K562 (cell line): ENCODE measurements around the gene ATP5MK. TPM values are rescaled to one million over a fixed set of nuclear protein-coding genes. Genes with fewer than 3 reads are reported as not detected.

Experiments used
- ATAC-seq: fragments of 200-7000 bp; cut with Tn5 transposase; 3 replicates; pipeline ENCODE4 v1.9.1; 2020; ENCODE audit warnings: moderate library complexity
- BruUV-seq: library from RNA; stranded (reverse); fragments of 400-500 nt; replicated peaks from 2 replicates; lab custom pipeline; 2021; lab: Mats Ljungman, UMichigan
- CTCF ChIA-PET: fragments of 300-600 bp; formaldehyde crosslinking; extraction: SDS; loops from one replicate; lab custom pipeline; 2021; ENCODE audit warnings: low intra/inter-chr PET ratio; lab: Yijun Ruan, JAX
- POLR2A ChIA-PET: fragments of 300-600, 350-650 bp; sonication (Branson Sonifier 250); formaldehyde crosslinking; extraction: SDS; loops from one replicate; lab custom pipeline; 2021; ENCODE audit warnings: antibody characterized with exemption, inconsistent platforms; lab: Yijun Ruan, JAX
- DNase-seq, 4 experiments: peaks; one replicate each; pipeline versions ENCODE4 v3.0.0 to v3.0.0-alpha.2; 2011 to 2018; ENCODE audit warnings: low spot score in 3 of 4, mixed read lengths in 3 of 4; ENCODE audit errors: extremely low read depth in 1 of 4
- FAIRE-seq: peaks from 2 replicates; lab custom pipeline; 2011; peaks lifted over from hg19 to GRCh38; lab: Jason Lieb, UNC
- H2AFZ ChIP-seq: 2 replicates; pipeline ENCODE4 v1.6.0; 2011; ENCODE audit warnings: low read depth, low read length, control low read depth, inconsistent platforms
- H3K27ac ChIP-seq: fragments of 200-600 bp; 3 replicates; pipeline ENCODE4 v1.8.0; 2011; ENCODE audit warnings: low read depth, mild to moderate bottlenecking, control low read depth, inconsistent platforms, low read length, moderate library complexity, mixed read lengths; ENCODE audit errors: extremely low read depth
- H3K27me3 ChIP-seq, 2 experiments: fragments of 300-600 bp in 1 of 2; 2 replicates in 1 of 2; 3 replicates in 1 of 2; pipeline versions ENCODE4 v1.6.0 to v1.8.0; 2011; ENCODE audit warnings: inconsistent platforms in 2 of 2, low read length in 2 of 2, mild to moderate bottlenecking in 1 of 2, mixed read lengths in 1 of 2, moderate library complexity in 1 of 2; ENCODE audit not compliant: control insufficient read depth in 2 of 2, insufficient read depth in 2 of 2
- H3K36me3 ChIP-seq: fragments of 300-600 bp; 3 replicates; pipeline ENCODE4 v1.8.0; 2011; ENCODE audit warnings: mild to moderate bottlenecking, low read length, inconsistent platforms; ENCODE audit not compliant: control insufficient read depth, insufficient read depth
- H3K4me1 ChIP-seq, 2 experiments: fragments of 200-600 bp in 1 of 2; replicated peaks in 1 of 2; 2 replicates in 1 of 2; 3 replicates in 1 of 2; pipeline versions ENCODE4 v1.5.1 to v1.8.0; 2011; ENCODE audit warnings: inconsistent platforms in 2 of 2, low read length in 2 of 2, mild to moderate bottlenecking in 1 of 2, mixed read lengths in 1 of 2, moderate library complexity in 1 of 2; ENCODE audit not compliant: control insufficient read depth in 2 of 2, insufficient read depth in 2 of 2
- H3K4me2 ChIP-seq: 2 replicates; pipeline ENCODE4 v1.6.1; 2011; ENCODE audit warnings: low read length, control low read depth, inconsistent platforms, mixed read lengths; ENCODE audit not compliant: insufficient read depth
- H3K4me3 ChIP-seq: fragments of 200-600 bp; sonication (generic), shearing (Covaris generic); 2 replicates; pipeline ENCODE4 v1.5.1; 2016; ENCODE audit warnings: control low read depth, inconsistent platforms
- H3K79me2 ChIP-seq: fragments of 200-600 bp; 3 replicates; pipeline ENCODE4 v1.8.0; 2011; ENCODE audit warnings: low read length, inconsistent platforms; ENCODE audit not compliant: control insufficient read depth, insufficient read depth
- H3K9ac ChIP-seq, 2 experiments: 2 replicates each; pipeline versions ENCODE4 v1.6.0 to v1.6.1; 2011; ENCODE audit warnings: low read depth in 2 of 2, low read length in 2 of 2, control low read depth in 1 of 2, inconsistent platforms in 1 of 2, mild to moderate bottlenecking in 1 of 2, mixed read lengths in 1 of 2; ENCODE audit not compliant: insufficient read depth in 1 of 2
- H3K9me1 ChIP-seq: one replicate; pipeline ENCODE4 v1.6.0; 2011; ENCODE audit warnings: inconsistent platforms, mild to moderate bottlenecking, low read length, moderate library complexity; ENCODE audit not compliant: control insufficient read depth, insufficient read depth
- H3K9me3 ChIP-seq: replicated peaks from 2 replicates; pipeline ENCODE4 v1.5.1; 2011; ENCODE audit warnings: low read depth, low read length, inconsistent platforms; ENCODE audit not compliant: control insufficient read depth, insufficient read depth
- H4K20me1 ChIP-seq: replicated peaks from 2 replicates; pipeline ENCODE4 v1.6.1; 2011; ENCODE audit warnings: low read length, inconsistent platforms, mixed read lengths; ENCODE audit not compliant: control insufficient read depth, insufficient read depth
- HCFC1 ChIP-seq: IDR thresholded peaks from 2 replicates; pipeline ENCODE4 v1.6.1; 2012; ENCODE audit warnings: low read depth, low read length, improper control_type of control experiment
- JUND ChIP-seq, 2 experiments: IDR thresholded peaks; 2 replicates in 1 of 2; 3 replicates in 1 of 2; pipeline ENCODE4 v1.6.1; 2011; ENCODE audit warnings: borderline replicate concordance in 2 of 2, low read depth in 2 of 2, low read length in 2 of 2, improper control_type of control experiment in 1 of 2, missing biosample characterization in 1 of 2, missing genetic modification characterization in 1 of 2, missing genetic modification reagents in 1 of 2
- MCM7 ChIP-seq, 2 experiments: fragments of 450-650 bp; IDR thresholded peaks; 2 replicates each; pipeline ENCODE4 v1.6.1; 2016 to 2018
- MYC ChIP-seq, 2 experiments: fragments of 250-450 bp in 1 of 2; sonication (Bioruptor Pico) in 1 of 2; IDR thresholded peaks; 2 replicates each; pipeline versions ENCODE4 v1.5.1 to v1.6.1; 2012 to 2021; ENCODE audit warnings: low read depth in 2 of 2, borderline replicate concordance in 1 of 2, improper control_type of control experiment in 1 of 2, low read length in 1 of 2, mild to moderate bottlenecking in 1 of 2, moderate library complexity in 1 of 2
- SMARCA4 ChIP-seq: fragments of 450-650 bp; IDR thresholded peaks from 2 replicates; pipeline ENCODE4 v1.6.1; 2016
- WGBS: fragments of 100-300 bp; shearing (Covaris generic); methylation state at CpG from one replicate; pipeline ENCODE4 v1.1.6; 2016; ENCODE audit warnings: low coverage, mixed read lengths; ENCODE audit not compliant: insufficient coverage; ENCODE audit errors: missing lambda C conversion rate; 5-methylcytosine and 5-hydroxymethylcytosine counted together
- in situ Hi-C: fragments of 300-500 bp; cut with MboI; formaldehyde crosslinking; loops from 4 replicates; pipeline ENCODE4 v1.15.0; 2018; ENCODE audit warnings: inconsistent platforms, mixed read lengths
- intact Hi-C: fragments of 100-400 bp; cut with micrococcal nuclease; formaldehyde crosslinking; loops from 2 replicates; pipeline ENCODE4 v1.14.2; 2022
- polyA plus RNA-seq, 8 experiments: library from polyadenylated mRNA; depleted of rRNA in 4 of 8; stranded (reverse) in 5 of 8; unstranded in 3 of 8; fragments of >200 nt; fragmentation: Nextera tagmentation in 2 of 8; fragmentation: Illumina TruSeq in 1 of 8; extraction: Ambion mirVana in 2 of 8; extraction: Trizol in 1 of 8; gene quantifications; 2 replicates each; pipeline versions ENCODE4 v1.2.1 to v1.2.3, GENCODE V29; 2011 to 2014; ENCODE audit warnings: inconsistent platforms in 1 of 8, missing spikeins in 1 of 8
- total RNA-seq, 7 experiments: library from RNA; depleted of rRNA in 6 of 7; stranded (reverse); fragments of >200 nt in 6 of 7; fragmentation: Illumina TruSeq in 2 of 7; extraction: Trizol in 2 of 7; gene quantifications; 2 replicates each; pipeline versions ENCODE4 v1.2.1 to v1.2.3, GENCODE V29; 2011 to 2021; ENCODE audit warnings: low replicate concordance in 1 of 7
- TF ChIP-seq, protein P1 (sequence below): sonication (generic); formaldehyde crosslinking; IDR thresholded peaks from 2 replicates; pipeline ENCODE4 v1.8.0; 2022; ENCODE audit warnings: missing genetic modification reagents, mild to moderate bottlenecking, borderline replicate concordance
- TF ChIP-seq, protein P2 (sequence below): fragments of 450-650 bp; IDR thresholded peaks from 2 replicates; pipeline ENCODE4 v1.6.1; 2016; ENCODE audit warnings: missing biosample characterization, missing genetic modification characterization
- TF ChIP-seq, protein P3 (sequence below): fragments of 450-650 bp; formaldehyde crosslinking; IDR thresholded peaks from 2 replicates; pipeline ENCODE4 v1.4.0; 2022; ENCODE audit warnings: missing genetic modification characterization

The ATP5MK gene
- total and polyA plus RNA-seq, 9 of the 15 experiments (the other 6 are each of a cell fraction or from before 2014, with no cell fraction given): 182 to 1,810 (median 741) TPM

DNA sequence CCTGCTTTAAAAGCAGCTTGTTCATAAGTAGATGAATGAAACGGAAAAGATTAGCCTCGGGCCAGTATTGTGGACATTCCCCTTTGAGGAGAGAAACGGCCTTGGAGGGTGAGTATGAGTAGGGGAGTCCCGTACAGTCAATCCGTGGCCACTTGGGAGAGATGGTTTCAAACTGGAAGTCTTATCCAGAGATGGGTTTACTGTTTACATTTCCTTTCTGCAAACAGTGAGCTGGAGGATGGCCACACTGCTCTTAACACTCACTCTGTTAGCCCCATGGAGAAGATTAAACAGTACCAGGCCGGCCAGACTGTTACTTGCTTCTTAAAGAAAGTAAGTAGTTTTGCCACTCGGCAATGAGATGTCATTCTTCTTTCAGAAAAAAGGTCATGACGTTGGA lies 35.6 kb upstream of the ATP5MK start:
- CTCF ChIA-PET: no interaction called here
- H3K4me1 ChIP-seq: no peaks in the 10 kb centered on the region
- no peak overlapping the region for H3K27ac ChIP-seq
- H3K9ac ChIP-seq: no peak overlapping the region
- no peak overlapping the region for H2AFZ ChIP-seq
- in situ Hi-C loops: no loop called here
- intact Hi-C loops: no loop called here
- no peaks in the 10 kb centered on the region for H4K20me1 ChIP-seq
- POLR2A ChIA-PET: interaction anchor here (0.9 kb wide), 1 partner anchor 18 kb away, joined by 3 read pairs; no protein-coding TSS in a partner anchor
- ATAC-seq (no peak), FAIRE-seq (no peak), DNase-seq (no peak)
- no peaks in the 10 kb centered on the region for H3K27me3 ChIP-seq
- 90% methylated on average over 8 of the region's 8 CpGs for WGBS
- BruUV-seq: no TSS peak
- no peaks in the 10 kb centered on the region for H3K9me1 ChIP-seq
- TF ChIP-seq SMARCA4 (no peak), MCM7 (IDR thresholded peaks at IDR 0.05) (no peak)
- TF ChIP-seq, protein P1, sequence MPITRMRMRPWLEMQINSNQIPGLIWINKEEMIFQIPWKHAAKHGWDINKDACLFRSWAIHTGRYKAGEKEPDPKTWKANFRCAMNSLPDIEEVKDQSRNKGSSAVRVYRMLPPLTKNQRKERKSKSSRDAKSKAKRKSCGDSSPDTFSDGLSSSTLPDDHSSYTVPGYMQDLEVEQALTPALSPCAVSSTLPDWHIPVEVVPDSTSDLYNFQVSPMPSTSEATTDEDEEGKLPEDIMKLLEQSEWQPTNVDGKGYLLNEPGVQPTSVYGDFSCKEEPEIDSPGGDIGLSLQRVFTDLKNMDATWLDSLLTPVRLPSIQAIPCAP (CRISPR knock-in tag): no peak
- H3K9me3 ChIP-seq: no peaks in the 10 kb centered on the region
- no peaks in the 10 kb centered on the region for H3K79me2 ChIP-seq
- no peak overlapping the region for H3K4me3 ChIP-seq
- no peak overlapping the region for H3K4me2 ChIP-seq
- H3K36me3 ChIP-seq: peaks cover 92% of the 10 kb centered on the region

DNA sequence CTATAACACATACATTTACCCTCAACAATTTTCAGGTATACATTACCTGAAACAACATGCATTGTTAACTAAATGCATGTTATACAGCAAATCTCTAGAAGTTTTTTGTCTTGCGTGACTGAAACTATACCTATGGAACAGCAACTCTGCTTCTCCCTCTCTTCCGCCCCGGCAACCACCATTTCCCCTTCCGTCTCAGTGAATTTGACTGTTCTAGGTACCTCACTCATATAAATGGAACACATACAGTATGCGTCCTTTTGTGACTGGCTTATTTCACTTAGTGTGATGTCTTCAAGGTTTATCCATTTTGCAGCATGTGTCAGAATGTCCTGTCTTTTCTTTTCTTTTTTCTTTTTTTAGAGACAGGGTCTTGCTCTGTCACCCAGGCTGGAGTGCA lies 33.4 kb upstream of the ATP5MK start:
- no peak for FAIRE-seq
- DNase-seq: no peak

More for the DNA sequence above, 33.4 kb upstream of the ATP5MK start:
- Histone ChIP-seq H3K27ac (no peak overlapping the region), H3K9me3 (no peaks in the 10 kb centered on the region), H3K9me1 (no peaks in the 10 kb centered on the region), H2AFZ (no peak overlapping the region), H3K79me2 (no peaks in the 10 kb centered on the region), H3K4me2 (no peak overlapping the region), H3K36me3 (peaks cover 92% of the 10 kb centered on the region), H3K9ac (no peak overlapping the region), H3K4me3 (no peak overlapping the region), H3K27me3 (no peaks in the 10 kb centered on the region), H3K4me1 (no peaks in the 10 kb centered on the region), H4K20me1 (no peaks in the 10 kb centered on the region)
- TF ChIP-seq, protein P2, sequence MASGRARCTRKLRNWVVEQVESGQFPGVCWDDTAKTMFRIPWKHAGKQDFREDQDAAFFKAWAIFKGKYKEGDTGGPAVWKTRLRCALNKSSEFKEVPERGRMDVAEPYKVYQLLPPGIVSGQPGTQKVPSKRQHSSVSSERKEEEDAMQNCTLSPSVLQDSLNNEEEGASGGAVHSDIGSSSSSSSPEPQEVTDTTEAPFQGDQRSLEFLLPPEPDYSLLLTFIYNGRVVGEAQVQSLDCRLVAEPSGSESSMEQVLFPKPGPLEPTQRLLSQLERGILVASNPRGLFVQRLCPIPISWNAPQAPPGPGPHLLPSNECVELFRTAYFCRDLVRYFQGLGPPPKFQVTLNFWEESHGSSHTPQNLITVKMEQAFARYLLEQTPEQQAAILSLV: no peak
- no peak for TF ChIP-seq JUND (IDR thresholded peaks at IDR 0.05; ENCODE audit: borderline replicate concordance, low read depth, low read length)
- TF ChIP-seq JUND (tag; IDR thresholded peaks at IDR 0.05; ENCODE audit: borderline replicate concordance, low read depth, low read length): no peak
- TF ChIP-seq HCFC1: no peak
- TF ChIP-seq, protein P3, sequence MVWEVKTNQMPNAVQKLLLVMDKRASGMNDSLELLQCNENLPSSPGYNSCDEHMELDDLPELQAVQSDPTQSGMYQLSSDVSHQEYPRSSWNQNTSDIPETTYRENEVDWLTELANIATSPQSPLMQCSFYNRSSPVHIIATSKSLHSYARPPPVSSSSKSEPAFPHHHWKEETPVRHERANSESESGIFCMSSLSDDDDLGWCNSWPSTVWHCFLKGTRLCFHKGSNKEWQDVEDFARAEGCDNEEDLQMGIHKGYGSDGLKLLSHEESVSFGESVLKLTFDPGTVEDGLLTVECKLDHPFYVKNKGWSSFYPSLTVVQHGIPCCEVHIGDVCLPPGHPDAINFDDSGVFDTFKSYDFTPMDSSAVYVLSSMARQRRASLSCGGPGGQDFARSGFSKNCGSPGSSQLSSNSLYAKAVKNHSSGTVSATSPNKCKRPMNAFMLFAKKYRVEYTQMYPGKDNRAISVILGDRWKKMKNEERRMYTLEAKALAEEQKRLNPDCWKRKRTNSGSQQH (CRISPR knock-in tag): no peak
- TF ChIP-seq MYC (IDR thresholded peaks at IDR 0.05; ENCODE audit: low read depth, low read length): no peak
- TF ChIP-seq MYC (CRISPR knock-in tag; IDR thresholded peaks at IDR 0.05; ENCODE audit: borderline replicate concordance, low read depth): no peak
- no TSS peak for BruUV-seq
- in situ Hi-C loops: no loop called here
- whole genome bisulfite sequencing: 96% methylated on average over 5 of the region's 5 CpGs
- no peak for ATAC-seq
- ChIA-PET POLR2A (no interaction called here), CTCF (no interaction called here)
- intact Hi-C loops: no loop called here
